OCI-LY7 (cell line): Measurements from ENCODE around the gene TRMT44.

ENCODE experiments used
- CTCF ChIP-seq: fragments of 200-600 bp; sonication (generic); conservative IDR thresholded peaks from 2 replicates; pipeline ENCODE4 v1.5.1; 2014; ENCODE audit warnings: mild to moderate bottlenecking, antibody characterized with exemption, low read length, moderate library complexity, mixed read lengths
- EZH2phosphoT487 ChIP-seq: fragments of 200-600 bp; sonication (generic); IDR thresholded peaks from 2 replicates; pipeline ENCODE4 v1.6.1; 2018; ENCODE audit warnings: low read depth, borderline replicate concordance, mild to moderate bottlenecking, mixed run types, antibody characterized with exemption, low read length, moderate library complexity, mixed read lengths

GRCh38 chr4:8478371-8478770, 37.8 kb downstream of the TRMT44 start:
- TF ChIP-seq EZH2phosphoT487: no peak
- TF ChIP-seq CTCF: no peak
